CD1c-positive myeloid dendritic cell (primary cell): Measurements from ENCODE around the gene RPA3.

Experiments used
- DNase-seq: peaks from one replicate; pipeline ENCODE4 v3.0.0-alpha.2; 2016; ENCODE audit errors: extremely low spot score

Gene RPA3

GRCh38 chr7:7718492-7718891 is at the start of gene RPA3:
Gene RPA3, minus strand, starts transcription at chr7:7718607. Its CDS starts 78,189 bp downstream, at chr7:7640418.
- DNase-seq: no peak

GRCh38 chr7:7766671-7767070 is 48.3 kb upstream of the RPA3 start:
- DNase-seq: no peak

- no peak for DNase-seq
Measured at GRCh38 chr7:7765422-7765821, 47.0 kb upstream of the RPA3 start.

- DNase-seq: no peak
Measured at GRCh38 chr7:7764520-7765396, 46.4 kb upstream of the RPA3 start.

GRCh38 chr7:7761974-7762779 is 43.8 kb upstream of the RPA3 start:
- peak; percentile 28 for DNase-seq

- DNase-seq: peak; percentile 58
Measured at GRCh38 chr7:7761340-7761973, 43.0 kb upstream of the RPA3 start.

- no peak for DNase-seq
Measured at GRCh38 chr7:7757576-7757975, 39.2 kb upstream of the RPA3 start.

GRCh38 chr7:7756577-7756976 is 38.2 kb upstream of the RPA3 start:
- no peak for DNase-seq

GRCh38 chr7:7751243-7752092 is 33.1 kb upstream of the RPA3 start:
- no peak for DNase-seq

GRCh38 chr7:7750571-7751242 is 32.3 kb upstream of the RPA3 start:
- DNase-seq: no peak

GRCh38 chr7:7746458-7746857 is 28.1 kb upstream of the RPA3 start:
- DNase-seq: no peak

GRCh38 chr7:7745966-7746365 is 27.6 kb upstream of the RPA3 start:
- no peak for DNase-seq

GRCh38 chr7:7745258-7745657 is 26.9 kb upstream of the RPA3 start:
- DNase-seq: no peak

- DNase-seq: no peak
Measured at GRCh38 chr7:7742223-7742622, 23.8 kb upstream of the RPA3 start.

- DNase-seq: no peak
Measured at GRCh38 chr7:7740037-7740355, 21.6 kb upstream of the RPA3 start.

- DNase-seq: no peak
Measured at GRCh38 chr7:7739204-7740036, 21.0 kb upstream of the RPA3 start.

GRCh38 chr7:7738622-7739021 is 20.2 kb upstream of the RPA3 start:
- DNase-seq: no peak

GRCh38 chr7:7738177-7738576 is 19.8 kb upstream of the RPA3 start:
- DNase-seq: no peak

- DNase-seq: no peak
Measured at GRCh38 chr7:7737674-7738073, 19.3 kb upstream of the RPA3 start.

GRCh38 chr7:7736671-7737070 is 18.3 kb upstream of the RPA3 start:
- no peak for DNase-seq
